Measurements from ENCODE around the gene CXCR5. TPM values are rescaled to one million over a fixed set of nuclear protein-coding genes. Genes with fewer than 3 reads are reported as not detected.

CXCR5 gene
- total and polyA plus RNA-seq, 2 donors (not counting 1 experiment from before 2014, with no cell fraction given) = 111 to 163 TPM

GRCh38 chr11:118910309-118911112, 26.8 kb downstream of the CXCR5 start:
- peaks cover 61 to 80% of the 10 kb centered on the region in 2 donors for H3K4me1 ChIP-seq (ENCODE audit: control insufficient read depth in 2 of 2, insufficient read depth in 2 of 2, low read length in 2 of 2)

More at GRCh38 chr11:118910309-118911112, 26.8 kb downstream of the CXCR5 start:
- Histone ChIP-seq H3K27me3 (replicated peaks in 1 of 4; ENCODE audit: control extremely low read depth in 1 of 4, control insufficient read depth in 3 of 4, insufficient read depth in 4 of 4, low read length in 3 of 4) (no peaks in the 10 kb centered on the region), H2AFZ (ENCODE audit: insufficient read depth, low read depth, low read length, poor library complexity, severe bottlenecking) (no peak overlapping the region), H3K4me2 (replicated peaks; ENCODE audit: low read depth, low read length, poor library complexity, severe bottlenecking) (peak overlapping the region; percentile 79), H3K79me2 (ENCODE audit: control insufficient read depth, insufficient read depth, low read length) (peaks cover 65% of the 10 kb centered on the region), H3K9me3 (ENCODE audit: control extremely low read depth in 1 of 3, control insufficient read depth in 2 of 3, insufficient read depth in 1 of 3, low read length in 2 of 3) (no peaks in the 10 kb centered on the region), H4K20me1 (ENCODE audit: control insufficient read depth, insufficient read depth, low read length, poor library complexity, severe bottlenecking) (peaks cover 19% of the 10 kb centered on the region), H3K4me3 (ENCODE audit: control extremely low read depth in 1 of 5, extremely low read depth in 1 of 5, insufficient read depth in 1 of 5, low read depth in 2 of 5, low read length in 4 of 5) (no peak overlapping the region), H3K36me3 (replicated peaks in 1 of 2; ENCODE audit: control extremely low read depth in 1 of 2, control insufficient read depth in 1 of 2, extremely low read depth in 1 of 2, insufficient read depth in 2 of 2, low read length in 1 of 2) (peaks cover 0 to 22% of the 10 kb centered on the region in 2 experiments), H3K27ac (ENCODE audit: low read length in 2 of 2) (no peak overlapping the region), H3K9ac (ENCODE audit: low read length) (no peak overlapping the region)
- no peak for ATAC-seq (ENCODE audit: low read depth)
- POLR2A ChIA-PET = interaction anchor here (0.5 to 5.4 kb wide), 5 partner anchors 24 to 121 kb away, joined by 3 to 34 read pairs (median 4); partner anchors contain the start of gene DDX6
- H3K4me3 Mint-ChIP-seq = peak overlapping the region; percentile 26
- intact Hi-C loops (cut with micrococcal nuclease) = no loop called here
- peak overlapping the region; percentile 37 for H3K27ac Mint-ChIP-seq
- H3K9me3 Mint-ChIP-seq (ENCODE audit: insufficient read depth) = no peaks in the 10 kb centered on the region
- DNase-seq = peak; percentile 39
- peaks cover 65% of the 10 kb centered on the region for H3K4me1 Mint-ChIP-seq
- TF ChIP-seq EZH2 (IDR thresholded peaks at IDR 0.05; ENCODE audit: borderline replicate concordance, insufficient read depth, low read depth, low read length, poor library complexity, severe bottlenecking) (no peak), CTCF (IDR thresholded peaks at IDR 0.05) (no peak)
- WGBS (ENCODE audit: insufficient coverage) = 34% methylated on average over 49 of the region's 67 CpGs
- H3K27me3 Mint-ChIP-seq = no peaks in the 10 kb centered on the region
- CTCF ChIA-PET = interaction anchor here (0.6 to 15.2 kb wide), 5 partner anchors 15 to 222 kb away, joined by 3 to 288 read pairs (median 6); partner anchors contain the start of gene BCL9L
